ENCODE results near the gene GLT1D1.

DNA sequence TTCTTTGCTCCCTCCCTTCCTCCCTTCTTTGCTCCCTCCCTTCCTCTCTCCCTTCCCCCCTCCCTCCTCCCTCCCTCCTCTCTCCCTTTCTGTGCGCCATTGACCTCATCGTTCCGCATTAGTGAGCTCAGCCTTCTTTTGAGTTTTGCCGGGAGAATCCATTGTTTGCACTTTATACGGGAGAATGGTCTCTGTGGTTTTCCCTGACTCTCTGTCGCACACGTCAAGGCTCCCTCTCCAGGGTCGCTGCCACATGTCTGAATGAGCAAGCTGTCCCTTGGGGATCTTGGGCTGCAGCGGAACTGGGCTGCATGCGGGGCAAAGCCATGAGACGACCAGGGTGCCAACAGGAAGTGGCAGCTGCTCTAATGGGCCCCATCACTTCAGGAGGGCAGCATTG lies 118.5 kb downstream of the GLT1D1 start:
- no peak for TF ChIP-seq POLR2A (IDR thresholded peaks at IDR 0.05; ENCODE audit: low read depth, low read length)
- TF ChIP-seq, protein P1, sequence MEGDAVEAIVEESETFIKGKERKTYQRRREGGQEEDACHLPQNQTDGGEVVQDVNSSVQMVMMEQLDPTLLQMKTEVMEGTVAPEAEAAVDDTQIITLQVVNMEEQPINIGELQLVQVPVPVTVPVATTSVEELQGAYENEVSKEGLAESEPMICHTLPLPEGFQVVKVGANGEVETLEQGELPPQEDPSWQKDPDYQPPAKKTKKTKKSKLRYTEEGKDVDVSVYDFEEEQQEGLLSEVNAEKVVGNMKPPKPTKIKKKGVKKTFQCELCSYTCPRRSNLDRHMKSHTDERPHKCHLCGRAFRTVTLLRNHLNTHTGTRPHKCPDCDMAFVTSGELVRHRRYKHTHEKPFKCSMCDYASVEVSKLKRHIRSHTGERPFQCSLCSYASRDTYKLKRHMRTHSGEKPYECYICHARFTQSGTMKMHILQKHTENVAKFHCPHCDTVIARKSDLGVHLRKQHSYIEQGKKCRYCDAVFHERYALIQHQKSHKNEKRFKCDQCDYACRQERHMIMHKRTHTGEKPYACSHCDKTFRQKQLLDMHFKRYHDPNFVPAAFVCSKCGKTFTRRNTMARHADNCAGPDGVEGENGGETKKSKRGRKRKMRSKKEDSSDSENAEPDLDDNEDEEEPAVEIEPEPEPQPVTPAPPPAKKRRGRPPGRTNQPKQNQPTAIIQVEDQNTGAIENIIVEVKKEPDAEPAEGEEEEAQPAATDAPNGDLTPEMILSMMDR (IDR thresholded peaks at IDR 0.05; ENCODE audit: extremely low read depth in 1 of 2, insufficient read depth in 1 of 2, low read depth in 1 of 2, low read length in 2 of 2), result no peak
- no peak for TF ChIP-seq EZH2 (IDR thresholded peaks at IDR 0.05; ENCODE audit: borderline replicate concordance, low read depth, low read length, severe bottlenecking)
- TF ChIP-seq JUN (IDR thresholded peaks at IDR 0.05; ENCODE audit: borderline replicate concordance, insufficient read depth, insufficient read length, low read depth), result no peak
- no peak for TF ChIP-seq MYC (IDR thresholded peaks at IDR 0.05; ENCODE audit: low read depth, low read length)
- no peak for TF ChIP-seq POLR2AphosphoS5 (IDR thresholded peaks at IDR 0.05; ENCODE audit: insufficient read depth, low read depth, low read length)
- TF ChIP-seq, protein P2, sequence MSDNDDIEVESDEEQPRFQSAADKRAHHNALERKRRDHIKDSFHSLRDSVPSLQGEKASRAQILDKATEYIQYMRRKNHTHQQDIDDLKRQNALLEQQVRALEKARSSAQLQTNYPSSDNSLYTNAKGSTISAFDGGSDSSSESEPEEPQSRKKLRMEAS (IDR thresholded peaks at IDR 0.05; ENCODE audit: insufficient read depth, insufficient read length), result no peak
- no peak for TF ChIP-seq FOS (IDR thresholded peaks at IDR 0.05; ENCODE audit: borderline replicate concordance, insufficient read depth, low read length)

Data from endothelial cell of umbilical vein (primary cell).